SH-SY5Y (cell line): ENCODE results near the gene SCN1B.

Experiments
- GATA2 ChIP-seq: IDR thresholded peaks from 2 replicates; pipeline ENCODE4 v1.6.1; 2011; ENCODE audit warnings: mild to moderate bottlenecking, low read depth, low read length
- GATA3 ChIP-seq: IDR thresholded peaks from 2 replicates; pipeline ENCODE4 v1.6.1; 2011; ENCODE audit warnings: low read depth, mild to moderate bottlenecking, low read length, moderate library complexity

DNA sequence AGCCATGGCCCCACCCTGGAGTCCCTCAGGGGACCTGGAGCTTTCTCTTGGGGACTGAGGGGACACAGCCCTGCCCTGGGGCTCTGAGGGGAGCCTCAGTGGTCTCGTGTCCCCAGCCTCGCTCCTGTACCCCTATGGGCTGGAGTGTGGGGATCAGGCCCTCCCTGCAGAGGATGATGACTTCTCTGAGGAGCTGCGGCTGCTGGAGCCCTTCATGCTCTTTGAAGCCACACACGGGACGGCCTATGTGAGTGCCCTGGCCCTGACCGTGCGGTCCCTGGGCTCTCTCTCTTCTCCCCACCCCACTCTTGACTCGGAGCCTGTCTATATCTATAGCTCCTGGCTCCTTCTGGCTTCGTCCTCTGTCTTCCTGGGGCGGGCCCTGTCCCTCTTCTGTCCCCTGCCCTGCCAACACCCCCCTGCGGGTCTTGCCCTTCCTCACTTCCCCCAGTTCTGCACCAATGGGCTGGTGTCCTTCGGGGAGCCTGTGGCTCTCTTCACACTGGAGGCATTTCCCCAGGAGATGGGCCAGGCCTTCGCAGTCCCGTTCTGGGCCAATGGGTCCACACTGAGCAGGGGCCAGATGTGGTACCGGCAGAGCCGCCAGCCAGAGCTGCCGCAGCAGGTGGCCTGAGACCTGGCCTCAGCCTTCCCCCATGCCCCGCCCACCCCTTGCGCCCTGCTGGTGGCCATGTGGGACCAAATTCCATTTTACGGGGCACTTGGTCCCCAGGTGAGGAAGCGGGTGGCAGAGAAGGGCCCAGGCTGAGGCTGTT lies 44.3 kb downstream of the SCN1B start:
- TF ChIP-seq GATA2: no peak
- TF ChIP-seq GATA3: no peak
